ENCODE measurements around the gene ATE1. TPM values are rescaled to one million over a fixed set of nuclear protein-coding genes. Genes with fewer than 3 reads are reported as not detected.

The ATE1 gene
- total RNA-seq, 2 experiments from 2014 or later, result 26.6 to 28.1 TPM

DNA sequence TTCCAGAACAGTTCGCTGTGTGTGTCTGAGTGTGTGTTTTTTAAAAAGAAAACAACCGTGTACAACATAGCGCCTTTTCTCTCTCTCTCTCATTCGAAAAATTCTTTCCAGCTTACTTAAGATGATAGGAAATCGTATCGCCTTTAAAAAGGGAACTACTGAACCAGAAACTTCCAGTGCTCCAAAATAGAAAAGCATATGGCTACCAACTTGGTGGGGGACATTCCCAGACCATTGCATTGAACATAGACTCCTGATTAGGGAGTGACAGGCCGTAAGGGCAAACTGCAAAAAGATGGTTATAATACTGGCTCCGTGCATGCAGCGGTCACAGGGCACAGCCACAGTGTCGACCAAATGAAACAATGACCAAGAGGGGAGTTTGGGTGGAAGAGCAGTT, 235.2 kb downstream of the ATE1 start:
- H3K9me3 Mint-ChIP-seq (ENCODE audit: low read depth), result no peaks in the 10 kb centered on the region

DNA sequence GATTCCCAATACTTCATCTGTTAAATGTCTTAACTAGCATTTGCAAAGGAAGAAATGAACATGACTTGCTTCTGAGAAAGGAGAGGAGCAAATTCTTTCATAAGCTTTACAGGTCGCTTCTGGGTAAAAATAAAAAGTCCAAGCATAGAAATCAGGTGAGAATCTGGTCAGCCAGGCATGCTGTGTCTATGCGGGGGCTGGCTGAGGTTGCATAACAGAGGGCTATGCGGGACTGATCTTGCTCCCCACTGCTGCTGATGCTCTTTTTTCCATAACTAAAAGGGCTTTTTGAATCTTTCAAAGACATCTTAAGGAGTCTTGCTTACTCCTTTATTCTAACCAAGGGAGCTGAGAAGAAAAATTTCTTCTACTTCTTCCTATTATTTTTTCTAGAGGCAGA, 236.9 kb downstream of the ATE1 start:
- ATAC-seq (no peak), DNase-seq (no peak)
- no peaks in the 10 kb centered on the region for H3K36me3 Mint-ChIP-seq
- H3K27ac Mint-ChIP-seq, result no peak overlapping the region
- no peaks in the 10 kb centered on the region for H3K27me3 Mint-ChIP-seq
- CTCF ChIA-PET, result no interaction called here
- no peaks in the 10 kb centered on the region for H3K9me3 Mint-ChIP-seq (ENCODE audit: low read depth)
- no peaks in the 10 kb centered on the region for H3K4me1 Mint-ChIP-seq
- no peak overlapping the region for H3K4me3 Mint-ChIP-seq

More for the DNA sequence above, 235.2 kb downstream of the ATE1 start:
- Mint-ChIP-seq H3K27me3 (no peaks in the 10 kb centered on the region), H3K36me3 (no peaks in the 10 kb centered on the region), H3K4me3 (no peak overlapping the region), H3K27ac (no peak overlapping the region), H3K4me1 (no peaks in the 10 kb centered on the region)
- CTCF ChIA-PET, result no interaction called here
- ATAC-seq, result no peak
- no peak for DNase-seq

Other genes with a start within 250 kb of the ATE1 start
- gene NSMCE4A, start 47.2 kb upstream of the ATE1 start, total RNA-seq, result 10 to 100 TPM; 60.3 to 67.1 TPM
- not detected for gene TACC2, start 61.1 kb upstream of the ATE1 start, total RNA-seq

Data from activated CD8-positive, alpha-beta memory T cell treated with anti-CD3 and anti-CD28 coated beads, Interleukin-2, amount 10 ng/mL, durations not matched to agents 7 days and 5 days (primary cell).